BJ (cell line): ENCODE data around the gene PTPRG. TPM values are rescaled to one million over a fixed set of nuclear protein-coding genes. Genes with fewer than 3 reads are reported as not detected.

ENCODE experiments used
- CTCF ChIA-PET: fragments of 350-600 bp; formaldehyde crosslinking; extraction: SDS; loops from one replicate; lab custom pipeline; 2021; ENCODE audit warnings: antibody characterized with exemption, inconsistent platforms; lab: Yijun Ruan, JAX
- POLR2A ChIA-PET: fragments of 300-600 bp; sonication (Branson Sonifier 250); formaldehyde crosslinking; extraction: SDS; loops from one replicate; lab custom pipeline; 2021; ENCODE audit warnings: antibody characterized with exemption; lab: Charles Lee
- DNase-seq: peaks from one replicate; pipeline ENCODE4 v3.0.0-alpha.2; 2011; ENCODE audit warnings: low read depth
- H3K27me3 ChIP-seq: 2 replicates; pipeline ENCODE4 v1.6.0; 2011; ENCODE audit warnings: low read length; ENCODE audit not compliant: control insufficient read depth, insufficient read depth
- H3K36me3 ChIP-seq: 2 replicates; pipeline ENCODE4 v1.5.1; 2011; ENCODE audit warnings: low read length; ENCODE audit not compliant: control insufficient read depth, insufficient read depth
- H3K4me3 ChIP-seq: 2 replicates; pipeline ENCODE4 v1.5.1; 2011; ENCODE audit warnings: low read depth, mild to moderate bottlenecking, control low read depth, low read length
- CTCF ChIP-seq: IDR thresholded peaks from 2 replicates; pipeline ENCODE4 v1.5.1; 2011; ENCODE audit warnings: low read depth, mild to moderate bottlenecking, control low read depth, inconsistent platforms, low read length, moderate library complexity; ENCODE audit not compliant: insufficient read depth
- polyA plus RNA-seq: library from polyadenylated mRNA; depleted of rRNA; stranded (reverse); fragments of >200 nt; gene quantifications from 2 replicates; pipeline ENCODE4 v1.2.3, GENCODE V29; 2011

The PTPRG gene
- polyA plus RNA-seq, 1 experiment, result 20.8 TPM

GRCh38 chr3:61924090-61924735, 362.8 kb downstream of the PTPRG start:
- ChIA-PET CTCF (interaction anchor here (1.0 to 1.1 kb wide), 2 partner anchors 12 to 360 kb away, joined by 3 read pairs; no protein-coding TSS in a partner anchor), POLR2A (no interaction called here)
- Histone ChIP-seq H3K36me3 (no peaks in the 10 kb centered on the region), H3K27me3 (no peaks in the 10 kb centered on the region), H3K4me3 (no peak overlapping the region)
- DNase-seq, result no peak
- TF ChIP-seq CTCF, result no peak

GRCh38 chr3:61924991-61925390, 363.6 kb downstream of the PTPRG start:
- TF ChIP-seq CTCF, result no peak
- Histone ChIP-seq H3K36me3 (no peaks in the 10 kb centered on the region), H3K4me3 (no peak overlapping the region), H3K27me3 (no peaks in the 10 kb centered on the region)
- DNase-seq, result no peak
- ChIA-PET CTCF (interaction anchor here (1.0 to 1.4 kb wide), 2 partner anchors 8 to 361 kb away, joined by 3 read pairs; no protein-coding TSS in a partner anchor), POLR2A (no interaction called here)

GRCh38 chr3:61925721-61926120, 364.4 kb downstream of the PTPRG start:
- ChIA-PET CTCF (interaction anchor here (1.2 to 1.4 kb wide), 2 partner anchors 9 to 11 kb away, joined by 3 to 6 read pairs; no protein-coding TSS in a partner anchor), POLR2A (no interaction called here)
- H3K27me3 ChIP-seq, result no peaks in the 10 kb centered on the region
- no peak overlapping the region for H3K4me3 ChIP-seq
- no peak for DNase-seq
- no peaks in the 10 kb centered on the region for H3K36me3 ChIP-seq
- TF ChIP-seq CTCF, result no peak

GRCh38 chr3:61926923-61927322, 365.6 kb downstream of the PTPRG start:
- no peak for TF ChIP-seq CTCF
- no peaks in the 10 kb centered on the region for H3K27me3 ChIP-seq
- DNase-seq, result peak; percentile 35
- ChIA-PET POLR2A (interaction anchor here (0.6 kb wide), 1 partner anchor 13 kb away, joined by 3 read pairs; no protein-coding TSS in a partner anchor), CTCF (interaction anchor here (0.7 to 2.0 kb wide), 3 partner anchors 9 to 363 kb away, joined by 4 to 14 read pairs (median 5); no protein-coding TSS in a partner anchor)
- no peak overlapping the region for H3K4me3 ChIP-seq
- no peaks in the 10 kb centered on the region for H3K36me3 ChIP-seq

- Histone ChIP-seq H3K4me3 (no peak overlapping the region), H3K36me3 (no peaks in the 10 kb centered on the region), H3K27me3 (no peaks in the 10 kb centered on the region)
- CTCF ChIA-PET, result interaction anchor here (0.7 to 2.0 kb wide), 3 partner anchors 9 to 364 kb away, joined by 4 to 14 read pairs (median 5); no protein-coding TSS in a partner anchor
- DNase-seq, result peak; percentile 81
- POLR2A ChIA-PET, result interaction anchor here (0.6 kb wide), 1 partner anchor 13 kb away, joined by 3 read pairs; no protein-coding TSS in a partner anchor
- no peak for TF ChIP-seq CTCF
Measured at GRCh38 chr3:61927332-61927731, 366.0 kb downstream of the PTPRG start.
